NCI-H82 treated with DMSO at 0.1 percent for 48 hours (cell line): ENCODE measurements around the gene SLC25A33.
"Not testable (repeated sequence)": the region's sequence is repeated elsewhere in the genome, so short reads cannot be mapped to it uniquely, and the experiment has no call there.

Source experiments
- DNase-seq: peaks from one replicate; lab custom pipeline; 2025; ENCODE audit not compliant: unreplicated experiment; lab: John Stamatoyannopoulos, UW

Gene SLC25A33, protein sequence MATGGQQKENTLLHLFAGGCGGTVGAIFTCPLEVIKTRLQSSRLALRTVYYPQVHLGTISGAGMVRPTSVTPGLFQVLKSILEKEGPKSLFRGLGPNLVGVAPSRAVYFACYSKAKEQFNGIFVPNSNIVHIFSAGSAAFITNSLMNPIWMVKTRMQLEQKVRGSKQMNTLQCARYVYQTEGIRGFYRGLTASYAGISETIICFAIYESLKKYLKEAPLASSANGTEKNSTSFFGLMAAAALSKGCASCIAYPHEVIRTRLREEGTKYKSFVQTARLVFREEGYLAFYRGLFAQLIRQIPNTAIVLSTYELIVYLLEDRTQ

GRCh38 chr1:9539165-9539828 lies at the start of gene SLC25A33:
SLC25A33 (plus strand) TSS chr1:9539465; CDS start chr1:9539692, 227 bp downstream.
- peak; percentile 95 for DNase-seq

GRCh38 chr1:9490605-9491339 lies 48.5 kb upstream of the SLC25A33 start:
- DNase-seq: peak; percentile 47

GRCh38 chr1:9493326-9493725 lies 45.9 kb upstream of the SLC25A33 start:
- no peak for DNase-seq

- DNase-seq: peak; percentile 27
Measured at GRCh38 chr1:9494936-9495758, 44.1 kb upstream of the SLC25A33 start.

DNA sequence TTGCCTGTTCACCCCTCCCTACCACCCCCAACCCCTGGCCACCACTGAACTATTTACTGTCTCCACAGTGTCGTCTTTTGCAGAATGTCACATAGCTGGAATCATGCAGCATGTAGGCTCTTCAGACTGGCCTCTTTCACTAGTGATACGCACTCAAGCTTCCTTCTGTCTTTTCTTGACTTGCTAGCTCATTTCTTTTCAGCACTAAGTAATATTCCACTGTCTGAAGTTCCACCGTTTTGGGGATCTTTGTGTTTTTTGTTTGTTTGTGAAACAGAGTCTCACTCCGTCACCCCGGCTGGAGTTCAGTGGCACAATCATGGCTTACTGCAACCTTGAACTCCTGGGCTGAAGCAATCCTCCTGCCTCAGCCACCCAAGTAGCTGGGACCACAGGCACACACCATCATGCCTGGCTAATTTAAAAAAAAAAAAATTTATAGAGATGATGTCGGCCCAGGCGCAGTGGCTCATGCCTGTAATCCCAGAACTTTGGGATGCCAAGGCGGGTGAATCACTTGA lies 43.4 kb upstream of the SLC25A33 start:
- DNase-seq: no peak

GRCh38 chr1:9500756-9501754 lies 38.2 kb upstream of the SLC25A33 start:
- no peak for DNase-seq

GRCh38 chr1:9503001-9503675 lies 36.1 kb upstream of the SLC25A33 start:
- DNase-seq: no peak

DNA sequence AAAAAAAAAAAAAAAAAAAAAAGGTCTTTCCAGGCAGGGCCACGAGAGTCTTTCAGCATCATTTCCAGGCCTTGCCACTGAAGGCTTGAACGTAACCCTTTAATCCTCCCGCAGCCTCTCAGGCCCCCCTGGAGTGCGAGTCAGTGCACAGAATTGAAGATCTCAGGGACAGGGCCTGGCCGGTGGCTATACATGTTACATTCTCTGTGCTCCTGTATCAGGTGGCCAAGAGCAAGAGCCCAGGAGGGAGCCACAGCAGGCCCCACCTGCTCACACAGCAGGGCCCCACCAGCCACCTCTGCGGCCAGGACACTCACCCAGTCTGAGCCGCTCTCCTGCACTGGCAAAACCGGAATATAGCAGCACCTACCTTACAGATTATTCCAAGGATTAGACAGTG lies 34.1 kb upstream of the SLC25A33 start:
- DNase-seq: peak; percentile 78

DNA sequence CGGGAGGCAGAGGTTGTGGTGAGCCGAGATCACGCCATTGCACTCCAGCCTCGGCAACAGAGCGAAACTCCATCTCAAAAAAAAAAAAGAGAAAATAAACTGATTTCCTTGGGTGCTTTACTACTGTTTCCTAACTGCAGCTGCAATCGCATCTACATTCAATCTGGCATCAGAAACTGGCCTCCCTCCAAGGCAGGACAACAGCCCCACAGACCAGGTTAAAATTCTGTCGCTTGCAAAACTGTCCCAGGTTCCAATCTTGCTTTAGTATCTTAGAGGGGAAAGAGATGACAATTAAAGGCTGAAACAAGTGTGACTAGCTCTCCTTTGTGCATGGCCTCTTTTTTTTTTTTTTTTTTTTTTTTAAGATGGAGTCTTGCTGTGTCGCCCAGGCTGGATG lies 32.4 kb upstream of the SLC25A33 start:
- DNase-seq: no peak

- DNase-seq: no peak
Measured at GRCh38 chr1:9510130-9510529, 29.1 kb upstream of the SLC25A33 start.

GRCh38 chr1:9515550-9515949 lies 23.7 kb upstream of the SLC25A33 start:
- not testable (repeated sequence) for DNase-seq

GRCh38 chr1:9518454-9518998 lies 20.7 kb upstream of the SLC25A33 start:
- DNase-seq: no peak

GRCh38 chr1:9520411-9520810 lies 18.9 kb upstream of the SLC25A33 start:
- no peak for DNase-seq

- DNase-seq: no peak
Measured at GRCh38 chr1:9529190-9529589, 10.1 kb upstream of the SLC25A33 start.

DNA sequence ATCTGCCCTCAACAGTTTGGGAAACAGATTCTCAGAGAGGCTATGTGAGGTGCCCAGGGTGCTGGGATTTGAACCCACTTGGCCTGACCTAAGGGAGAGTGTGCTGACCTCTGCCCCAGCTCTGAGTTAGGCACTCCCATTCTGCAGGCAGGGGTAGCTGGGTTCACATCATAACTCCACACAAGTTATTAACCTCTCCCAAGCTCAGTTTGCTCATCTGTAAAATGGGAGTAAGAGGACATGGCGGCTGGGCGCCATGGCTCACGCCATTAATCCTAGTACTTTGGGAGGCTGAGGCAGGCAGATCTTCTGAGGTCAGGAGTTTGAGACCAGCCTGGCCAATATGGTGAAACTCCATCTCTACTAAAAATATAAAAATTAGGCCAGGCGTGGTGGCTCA lies 8.9 kb upstream of the SLC25A33 start:
- no peak for DNase-seq

DNA sequence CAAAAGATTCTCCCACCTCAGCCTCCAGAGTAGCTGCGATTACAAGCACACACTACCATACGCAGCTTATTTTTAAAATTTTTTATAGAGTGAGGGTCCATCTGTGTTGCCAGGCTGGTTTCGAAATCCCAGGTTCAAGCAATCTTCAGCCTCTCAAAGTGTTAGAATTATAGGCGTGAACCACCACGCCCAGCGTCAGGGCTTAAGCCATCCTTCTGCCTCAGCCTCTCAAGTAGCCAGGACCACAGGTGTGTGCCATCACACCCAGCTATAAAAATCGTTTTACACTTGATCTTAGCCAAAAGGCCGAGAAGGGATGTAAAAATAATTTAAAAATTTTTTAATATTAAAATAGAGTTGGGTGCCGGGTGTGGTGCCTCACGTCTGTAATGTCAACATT lies 4.3 kb upstream of the SLC25A33 start:
- no peak for DNase-seq

DNA sequence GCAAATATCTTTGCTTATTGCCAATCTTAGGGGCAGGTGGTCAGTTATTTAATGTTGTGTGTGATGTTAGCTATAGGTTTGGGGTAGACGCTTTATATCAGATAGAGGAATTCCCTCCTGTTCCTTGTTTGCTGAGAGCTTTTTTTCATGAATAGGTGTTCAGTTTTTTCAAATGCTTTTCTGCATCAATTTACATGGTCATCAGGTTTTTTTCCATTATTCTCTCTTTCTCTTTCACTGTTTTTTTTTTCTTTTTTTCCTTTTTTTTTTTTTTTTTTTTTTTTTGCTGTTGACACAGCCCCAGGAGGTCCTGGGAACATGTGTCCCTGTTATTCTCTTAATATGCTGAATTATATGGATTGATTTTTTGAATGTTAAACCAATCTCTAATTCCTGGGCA lies 3.0 kb upstream of the SLC25A33 start:
- DNase-seq: no peak

DNA sequence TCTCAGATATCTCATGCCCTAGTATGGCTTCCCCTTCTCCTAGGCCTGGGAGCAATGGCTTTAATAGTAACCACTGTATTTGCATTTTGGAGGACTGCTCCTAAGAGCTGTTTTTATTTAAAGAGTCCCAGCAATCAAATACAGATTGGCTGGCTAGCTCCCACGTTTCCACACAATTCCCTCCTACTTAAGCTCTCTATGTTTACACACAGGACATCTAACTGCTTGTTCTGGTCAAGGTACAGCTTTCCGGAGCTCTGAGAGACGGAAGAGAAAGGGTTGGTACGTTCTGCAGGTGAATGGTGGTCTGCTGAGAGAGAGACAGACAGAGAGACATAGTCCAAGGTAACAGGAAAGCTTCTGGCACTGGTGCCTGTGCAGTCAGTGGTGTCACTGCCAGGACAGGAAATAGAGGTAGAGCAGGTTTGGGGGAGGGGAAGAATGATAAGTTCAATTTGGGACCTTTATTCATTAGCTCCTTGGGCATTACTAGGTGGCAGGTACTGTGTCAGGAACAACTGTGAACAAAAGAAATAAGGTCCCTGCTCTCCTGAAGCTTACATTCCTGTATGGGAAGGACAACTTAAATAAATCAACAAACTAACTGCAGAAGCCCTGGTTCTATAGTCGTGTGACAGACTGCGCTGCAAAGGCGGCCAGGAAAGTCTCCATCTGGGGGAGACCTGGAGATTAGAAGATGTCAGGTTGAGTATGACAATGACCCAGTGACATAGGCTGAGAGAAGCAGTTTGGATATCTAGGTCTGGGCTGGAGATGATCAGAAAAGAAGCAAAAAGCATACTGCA lies 1.2 kb upstream of the SLC25A33 start:
- DNase-seq: no peak
